Activated CD8-positive, alpha-beta memory T cell treated with anti-CD3 and anti-CD28 coated beads, Interleukin-2, amount 50 U/mL, for 24 hours (primary cell): ENCODE results near the gene TBC1D28.
"Not testable (repeated sequence)": the region's sequence is repeated elsewhere in the genome, so short reads cannot be mapped to it uniquely, and the experiment has no call there.

Experiments used
- DNase-seq: peaks from one replicate; pipeline ENCODE4 v3.0.0-alpha.2; 2020; ENCODE audit errors: extremely low read depth

Gene TBC1D28

GRCh38 chr17:18617613-18618012, 26.6 kb downstream of the TBC1D28 start:
- DNase-seq: not testable (repeated sequence)

GRCh38 chr17:18613016-18613415, 31.2 kb downstream of the TBC1D28 start:
- DNase-seq: not testable (repeated sequence)

- not testable (repeated sequence) for DNase-seq
Measured at GRCh38 chr17:18593138-18593537, 51.1 kb downstream of the TBC1D28 start.
